ENCODE measurements around the gene CDKN2AIP. TPM values are rescaled to one million over a fixed set of nuclear protein-coding genes. Genes with fewer than 3 reads are reported as not detected.

The CDKN2AIP gene
- total and polyA plus RNA-seq, 10 of the 15 experiments (the other 5 are each of a cell fraction or from before 2014, with no cell fraction given), result 6.0 to 22.7 (median 15.9) TPM

- H3K79me2 ChIP-seq (ENCODE audit: control insufficient read depth, insufficient read depth, low read length), result no peaks in the 10 kb centered on the region
- no peak overlapping the region for H3K27ac ChIP-seq (ENCODE audit: control insufficient read depth, insufficient read depth)
- RAD21 ChIA-PET (ENCODE audit: unreplicated experiment), result no interaction called here
- BruUV-seq (replicated peaks), result no TSS peak
- SMC1A ChIA-PET (ENCODE audit: uncharacterized antibody, unreplicated experiment), result no interaction called here
- ATAC-seq (peak; percentile 95), FAIRE-seq (peak; percentile 68), DNase-seq (ENCODE audit: low read depth, low spot score) (no peak)
- peak overlapping the region; percentile 95 for H3K4me2 ChIP-seq (ENCODE audit: control insufficient read depth, insufficient read depth)
- H2AFZ ChIP-seq (ENCODE audit: control insufficient read depth, low read depth, low read length), result peak overlapping the region; percentile 69
- H3K36me3 ChIP-seq (ENCODE audit: control insufficient read depth in 2 of 2, insufficient read depth in 2 of 2, low read length in 1 of 2), result no peaks in the 10 kb centered on the region
- H4K20me1 ChIP-seq (ENCODE audit: control insufficient read depth, insufficient read depth), result no peaks in the 10 kb centered on the region
- H3K9me3 ChIP-seq (replicated peaks; ENCODE audit: control insufficient read depth, insufficient read depth, low read length), result no peaks in the 10 kb centered on the region
- H3K9ac ChIP-seq (ENCODE audit: control insufficient read depth, insufficient read depth, low read length), result peak overlapping the region; percentile 56; the same call in 1 of the 2 replicates
- POLR2A ChIA-PET, result no interaction called here
- peak overlapping the region; percentile 58; the same call in 1 of the 2 replicates for H3K4me3 ChIP-seq
- no peaks in the 10 kb centered on the region for H3K4me1 ChIP-seq (ENCODE audit: control insufficient read depth, insufficient read depth, low read length)
- 3% methylated on average over 49 of the region's 61 CpGs for WGBS (ENCODE audit: insufficient coverage, insufficient replicate concordance, low lambda C conversion rate, missing lambda C conversion rate)
- CTCF ChIA-PET, result interaction anchor here (0.5 to 0.9 kb wide), 3 partner anchors 9 to 1047 kb away, joined by 3 read pairs; no protein-coding TSS in a partner anchor
- peaks cover 0 to 3% of the 10 kb centered on the region in 2 experiments; a peak in 2 of 4 replicates for H3K27me3 ChIP-seq (replicated peaks in 1 of 2; ENCODE audit: control insufficient read depth in 2 of 2, insufficient read depth in 2 of 2, low read length in 1 of 2)
- in situ Hi-C loops (cut with MboI), result no loop called here
- intact Hi-C loops (cut with micrococcal nuclease; ENCODE audit: unreplicated experiment), result no loop called here
- TF ChIP-seq NFIC (IDR thresholded peaks at IDR 0.05; ENCODE audit: low read depth, low read length), result no peak
- TF ChIP-seq E2F4 (IDR thresholded peaks at IDR 0.05; ENCODE audit: low read depth, low read length), result no peak
- no peak for TF ChIP-seq POLR2AphosphoS5 (IDR thresholded peaks at IDR 0.05; ENCODE audit: low read length)
- no peak for TF ChIP-seq STAT3 (IDR thresholded peaks at IDR 0.05; ENCODE audit: low read depth, low read length)
- TF ChIP-seq FOXK2 (IDR thresholded peaks at IDR 0.05), result no peak
- TF ChIP-seq ZNF687 (IDR thresholded peaks at IDR 0.05), result 0 out of 2 replicates have a peak, but pooled peaks have one; percentile 23
- peak in 1 of 2 experiments; percentile 59; a peak in 2 of 4 replicates for TF ChIP-seq BHLHE40 (IDR thresholded peaks at IDR 0.05; ENCODE audit: borderline replicate concordance in 1 of 2, low read depth in 2 of 2, low read length in 1 of 2)
- TF ChIP-seq NFYA (IDR thresholded peaks at IDR 0.05; ENCODE audit: borderline replicate concordance, low read depth, low read length), result no peak
- no peak for TF ChIP-seq KAT2A (conservative IDR thresholded peaks at IDR 0.05; ENCODE audit: control insufficient read depth, low read depth, low read length)
- TF ChIP-seq CHD1 (IDR thresholded peaks at IDR 0.05; ENCODE audit: low read depth, low read length), result no peak
- no peak for TF ChIP-seq IRF5 (IDR thresholded peaks at IDR 0.05; ENCODE audit: borderline replicate concordance)
- TF ChIP-seq ZNF592 (IDR thresholded peaks at IDR 0.05), result no peak
Measured at GRCh38 chr4:183398298-183399125, 45.9 kb upstream of the CDKN2AIP start.

Data from GM12878 (cell line).